ENCODE data around the gene RPLP2.

DNA sequence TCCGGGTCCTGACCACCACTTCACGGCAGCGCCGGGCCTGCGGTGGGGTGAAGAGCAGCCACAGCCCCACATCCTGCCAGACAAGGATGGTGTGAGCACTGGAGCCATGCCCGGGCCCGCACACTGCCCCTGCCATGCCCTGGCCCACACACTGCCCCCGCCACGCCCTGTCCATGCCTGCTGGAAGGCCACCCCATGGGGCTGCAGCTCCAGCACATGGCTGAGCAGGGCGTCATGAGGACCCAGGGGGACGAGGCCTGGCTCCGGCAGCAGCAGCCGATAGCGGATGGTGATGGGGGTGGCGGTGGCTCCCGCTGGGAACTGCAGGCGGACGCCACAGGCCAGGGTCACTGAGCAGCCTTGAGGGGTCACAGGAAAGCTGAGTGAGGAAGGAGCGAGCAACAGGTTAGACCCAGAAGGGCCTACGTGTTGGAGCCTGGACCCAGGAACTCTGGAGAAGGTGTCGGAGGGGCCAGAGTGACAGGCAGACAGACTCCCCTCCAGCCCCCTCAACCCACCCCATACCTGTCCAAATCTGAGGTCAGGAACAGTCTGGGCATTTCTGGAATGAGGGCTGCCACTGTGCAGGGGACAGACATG lies 7.6 kb upstream of the RPLP2 start:
- TF ChIP-seq CTCF (IDR thresholded peaks at IDR 0.05; ENCODE audit: insufficient read depth, low read length) (no peak), GABPA (IDR thresholded peaks at IDR 0.05; ENCODE audit: low read depth) (no peak), REST (IDR thresholded peaks at IDR 0.05; ENCODE audit: insufficient replicate concordance, low read depth) (no peak), POLR2AphosphoS5 (IDR thresholded peaks at IDR 0.05; ENCODE audit: low read depth) (no peak), SPI1 (IDR thresholded peaks at IDR 0.05; ENCODE audit: borderline replicate concordance, low read depth) (no peak)

Data from HL-60 (cell line).